Cardiac septum (tissue), 1 donor: ENCODE results near the gene STON1. TPM values are rescaled to one million over a fixed set of nuclear protein-coding genes. Genes with fewer than 3 reads are reported as not detected.
"Not testable (repeated sequence)": the region's sequence is repeated elsewhere in the genome, so short reads cannot be mapped to it uniquely, and the experiment has no call there.

Experiments used
- DNase-seq: peaks from one replicate; pipeline ENCODE4 v3.0.0-alpha.2; 2020; ENCODE audit warnings: low spot score
- intact Hi-C: fragments of 100-400 bp; cut with DNase I; formaldehyde crosslinking; loops from one replicate; pipeline ENCODE4 v1.14.0; 2022
- total RNA-seq: library from RNA; stranded (reverse); fragmentation: NEBNext Ultra II Directional; extraction: Animal tissue kit (Norgen Biotek cat#: 25700); gene quantifications from one replicate; pipeline ENCODE4 v1.2.1, GENCODE V29; 2021
- donor health status: DM: no; HTN: no; CAD: no.

Gene STON1
- total RNA-seq, 1 donor from 2014 or later = 6.7 TPM

- no peak for DNase-seq
- intact Hi-C loops = loop anchor here (5.0 to 10.0 kb wide), 2 partner anchors 126 to 1803 kb away; no protein-coding TSS in a partner anchor
Observed at GRCh38 chr2:48601349-48601748, 71.4 kb downstream of the STON1 start.

GRCh38 chr2:48605482-48606175 is 75.7 kb downstream of the STON1 start:
- no peak for DNase-seq
- intact Hi-C loops = loop anchor here (10.0 kb wide), 1 partner anchor 1799 kb away; no protein-coding TSS in a partner anchor

- intact Hi-C loops = loop anchor here (10.0 kb wide), 1 partner anchor 1797 kb away; no protein-coding TSS in a partner anchor
- DNase-seq = no peak
Observed at GRCh38 chr2:48607307-48608014, 77.5 kb downstream of the STON1 start.

GRCh38 chr2:48613211-48613610 is 83.3 kb downstream of the STON1 start:
- no peak for DNase-seq
- intact Hi-C loops = no loop called here

- intact Hi-C loops, DNase-seq: not testable (repeated sequence)
Observed at GRCh38 chr2:48614581-48614980, 84.6 kb downstream of the STON1 start.

- DNase-seq = no peak
- intact Hi-C loops = no loop called here
Observed at GRCh38 chr2:48617618-48618017, 87.7 kb downstream of the STON1 start, which contains the start of gene GTF2A1L. GTF2A1L (plus strand) TSS chr2:48617856; CDS start chr2:48617875, 19 bp downstream.

GRCh38 chr2:48619526-48619925 is 89.6 kb downstream of the STON1 start:
- intact Hi-C loops = no loop called here
- no peak for DNase-seq

GRCh38 chr2:48620604-48621003 is 90.7 kb downstream of the STON1 start:
- intact Hi-C loops = no loop called here
- DNase-seq = no peak

- DNase-seq, intact Hi-C loops: not testable (repeated sequence)
Observed at GRCh38 chr2:48622691-48623090, 92.7 kb downstream of the STON1 start.

- intact Hi-C loops = no loop called here
- DNase-seq = no peak
Observed at GRCh38 chr2:48624696-48625095, 94.7 kb downstream of the STON1 start.

- no peak for DNase-seq
- intact Hi-C loops = no loop called here
Observed at GRCh38 chr2:48626047-48626446, 96.1 kb downstream of the STON1 start.

- intact Hi-C loops = no loop called here
- no peak for DNase-seq
Observed at GRCh38 chr2:48633143-48633542, 103.2 kb downstream of the STON1 start.

- DNase-seq = no peak
- intact Hi-C loops = no loop called here
Observed at GRCh38 chr2:48635786-48636185, 105.8 kb downstream of the STON1 start.

- DNase-seq = no peak
- intact Hi-C loops = no loop called here
Observed at GRCh38 chr2:48638261-48638660, 108.3 kb downstream of the STON1 start.

Other genes with a start within 250 kb of the STON1 start
- 10.3 TPM for gene FOXN2, start 215.5 kb upstream of the STON1 start, total RNA-seq
- 13.0 TPM for gene PPP1R21, start 89.4 kb upstream of the STON1 start, total RNA-seq
- 0.75 TPM for gene GTF2A1L, start 87.7 kb downstream of the STON1 start, total RNA-seq
- 0.24 TPM for gene LHCGR, start 225.6 kb downstream of the STON1 start, total RNA-seq